ENCODE measurements around the gene LCN15.
A peak's percentile ranks its signal among the peaks of the same experiment; 100 is the strongest.
"Not testable (repeated sequence)": the region's sequence is repeated elsewhere in the genome, so short reads cannot be mapped to it uniquely, and the experiment has no call there.

LCN15 gene

GRCh38 chr9:136764301-136764891, at the start of gene LCN15:
Gene LCN15, minus strand, starts transcription at chr9:136764518. Its CDS starts 30 bp downstream, at chr9:136764488.
- DNase-seq = no peak

- peak in 1 of 2 experiments; percentile 44 for DNase-seq
Measured at GRCh38 chr9:136808806-136809158, 44.5 kb upstream of the LCN15 start.

GRCh38 chr9:136808075-136808805, 43.9 kb upstream of the LCN15 start:
- peak in 1 of 2 experiments; percentile 49 for DNase-seq

- peak; percentile 28 to 75 for DNase-seq
Measured at GRCh38 chr9:136807281-136808074, 43.2 kb upstream of the LCN15 start, which contains the start of gene RABL6. Gene RABL6, plus strand, starts transcription at chr9:136807948. Its CDS starts 249 bp downstream, at chr9:136808197.

- no peak for DNase-seq
Measured at GRCh38 chr9:136806631-136807201, 42.4 kb upstream of the LCN15 start.

GRCh38 chr9:136806067-136806466, 41.7 kb upstream of the LCN15 start:
- DNase-seq = no peak

- DNase-seq = no peak
Measured at GRCh38 chr9:136805207-136805740, 41.0 kb upstream of the LCN15 start.

- no peak for DNase-seq
Measured at GRCh38 chr9:136804509-136805206, 40.3 kb upstream of the LCN15 start.

- no peak for DNase-seq
Measured at GRCh38 chr9:136803551-136804508, 39.5 kb upstream of the LCN15 start.

- not testable (repeated sequence) for DNase-seq
Measured at GRCh38 chr9:136803009-136803550, 38.8 kb upstream of the LCN15 start.

GRCh38 chr9:136802321-136802720, 38.0 kb upstream of the LCN15 start:
- DNase-seq = no peak

- peak; percentile 75 to 92 for DNase-seq
Measured at GRCh38 chr9:136799854-136800657, 35.7 kb upstream of the LCN15 start.

- peak in 1 of 2 experiments; percentile 65 for DNase-seq
Measured at GRCh38 chr9:136799079-136799853, 34.9 kb upstream of the LCN15 start.

- DNase-seq = no peak
Measured at GRCh38 chr9:136798708-136799078, 34.4 kb upstream of the LCN15 start.

- DNase-seq = not testable (repeated sequence)
Measured at GRCh38 chr9:136796775-136797347, 32.5 kb upstream of the LCN15 start.

- DNase-seq = no peak
Measured at GRCh38 chr9:136796238-136796774, 32.0 kb upstream of the LCN15 start, which contains the start of gene CCDC183. Gene CCDC183, plus strand, starts transcription at chr9:136796338. Its CDS starts 60 bp downstream, at chr9:136796398.

GRCh38 chr9:136795000-136795348, 30.7 kb upstream of the LCN15 start:
- DNase-seq = no peak

GRCh38 chr9:136794281-136794999, 30.1 kb upstream of the LCN15 start:
- DNase-seq = no peak

Data from NCI-H526 (cell line).